ENCODE data around the gene RRP9.

Gene RRP9

DNA sequence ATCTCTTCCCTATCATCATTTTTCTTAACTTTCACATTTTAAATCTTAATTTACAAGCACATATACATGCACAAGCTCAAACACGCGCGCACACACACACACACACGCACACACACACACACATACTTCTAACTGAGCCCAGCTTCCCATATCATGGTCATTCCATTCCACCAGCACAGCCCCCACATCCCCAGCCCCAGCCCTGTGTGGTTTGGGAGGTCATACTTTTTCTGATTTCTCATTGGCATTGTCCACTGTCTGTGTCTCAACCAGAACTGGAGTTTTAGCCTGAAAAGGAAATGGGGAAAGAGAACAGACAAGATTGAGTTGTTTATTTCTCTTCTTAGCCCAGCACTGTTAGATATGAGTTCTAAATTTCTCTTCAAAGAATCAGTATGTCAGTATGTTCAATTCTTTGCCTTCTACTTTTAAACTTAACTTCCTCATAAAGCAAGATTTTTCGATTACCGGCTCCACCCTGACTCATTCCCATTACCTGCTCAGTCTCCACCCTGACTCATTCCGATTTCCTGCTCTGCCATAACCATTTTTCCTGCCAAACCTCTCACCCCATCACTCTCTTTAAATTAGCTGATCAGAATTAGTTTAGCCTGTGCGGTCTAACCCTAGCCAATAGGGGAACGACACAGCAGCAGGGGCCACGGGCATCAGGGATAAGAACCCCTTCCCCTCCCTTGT, 44.9 kb downstream of the RRP9 start:
- no peak for DNase-seq

GRCh38 chr3:51894939-51895338, 46.8 kb downstream of the RRP9 start:
- DNase-seq, result no peak

DNA sequence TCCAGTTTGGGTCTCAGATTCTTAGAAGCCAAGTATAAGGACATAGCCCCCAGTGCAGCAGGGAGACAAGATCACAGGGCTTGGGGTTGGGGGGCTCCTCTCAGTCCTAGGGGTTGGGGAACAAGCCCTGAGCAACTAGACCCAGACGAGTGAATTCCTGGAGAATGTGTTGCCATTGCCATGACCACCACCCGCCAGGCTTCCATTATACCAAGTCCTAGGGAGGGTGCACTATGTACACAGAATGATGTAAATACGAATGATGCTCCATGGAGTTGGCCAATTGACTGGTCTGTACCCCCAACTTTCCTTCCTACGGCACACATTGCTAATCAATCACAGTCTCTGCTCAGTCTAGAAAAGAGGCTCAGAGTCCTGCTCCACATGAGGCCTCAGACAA, 47.3 kb downstream of the RRP9 start:
- DNase-seq, result no peak

DNA sequence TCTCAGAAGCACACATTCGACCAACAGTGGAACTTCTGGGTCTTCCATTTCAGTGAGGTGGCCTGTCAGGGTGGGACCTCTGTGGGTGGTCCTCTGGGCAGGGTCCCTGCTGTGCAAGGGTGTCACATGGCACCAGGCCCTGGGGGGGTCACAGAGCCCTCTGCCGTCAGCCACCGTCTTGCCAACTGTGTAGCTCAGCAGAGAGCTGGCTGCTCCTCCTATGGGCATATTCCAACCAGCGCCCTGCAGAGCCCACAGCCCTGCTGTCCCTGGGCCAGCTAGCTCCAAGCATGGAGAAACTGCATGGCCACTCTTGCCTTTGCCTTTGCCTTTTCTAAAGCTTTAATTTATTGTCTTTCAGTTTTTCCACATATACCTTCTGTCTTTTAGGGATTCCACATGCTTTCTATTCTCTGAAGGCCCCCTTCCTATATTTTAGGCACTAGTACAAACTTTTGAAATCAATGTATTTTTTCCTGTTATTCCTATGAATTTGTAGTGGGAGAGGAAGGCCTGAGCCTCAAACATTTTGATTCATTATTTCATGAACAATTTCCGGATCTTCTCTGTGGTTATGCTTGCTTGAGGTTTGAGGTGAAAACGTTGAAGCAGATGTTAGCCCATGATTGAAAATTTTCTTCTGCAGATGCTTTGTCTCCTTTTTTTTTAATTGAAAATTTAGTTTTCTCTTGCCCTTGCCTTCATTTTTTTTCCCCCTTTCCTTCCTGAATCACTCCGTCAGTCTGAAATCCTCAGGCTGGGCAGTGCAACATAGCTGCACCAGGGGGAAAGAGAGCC, 50.3 kb downstream of the RRP9 start:
- no peak for DNase-seq

GRCh38 chr3:51888463-51889105, 53.1 kb downstream of the RRP9 start:
- no peak for DNase-seq

DNA sequence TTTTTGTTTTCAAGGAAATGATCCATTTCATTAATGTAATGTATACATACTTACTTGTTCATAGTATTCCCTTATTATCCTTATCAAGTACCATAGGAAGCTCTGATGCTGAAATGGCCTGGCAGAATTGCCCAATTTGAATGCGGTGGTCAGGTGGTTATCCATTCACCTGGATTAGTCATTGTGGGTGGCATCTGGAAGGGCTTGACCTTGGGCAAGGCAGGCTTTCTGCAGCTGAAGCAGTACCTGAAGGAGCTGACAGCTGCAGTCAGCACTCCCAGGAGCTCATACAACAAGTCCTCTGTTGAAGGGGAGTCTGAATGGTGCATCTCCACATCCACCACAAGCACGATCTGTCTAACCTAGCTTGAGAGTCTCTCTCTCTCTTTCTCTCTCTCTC, 54.1 kb downstream of the RRP9 start:
- no peak for DNase-seq

DNA sequence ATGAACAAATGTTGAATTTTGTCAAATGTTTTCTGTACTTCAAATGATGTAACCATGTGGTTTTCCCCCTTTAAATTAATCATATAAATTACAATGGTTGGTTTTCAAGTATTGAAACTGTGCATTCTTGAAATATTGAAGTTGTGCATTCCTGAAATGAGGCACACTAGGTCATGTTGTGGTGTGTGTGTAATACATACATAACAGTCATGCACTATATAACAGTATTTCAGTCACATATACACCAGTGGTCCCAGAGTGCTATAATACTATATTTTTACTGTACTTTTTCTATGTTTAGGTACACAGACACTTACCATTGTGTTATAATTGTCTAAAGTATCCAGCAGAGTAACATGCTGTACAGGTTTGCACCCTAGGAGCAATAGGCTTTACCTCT, 55.3 kb downstream of the RRP9 start:
- no peak for DNase-seq

All from NCI-H1105 treated with DMSO at 0.1 percent for 48 hours (cell line).